Activated CD8-positive, alpha-beta memory T cell treated with anti-CD3 and anti-CD28 coated beads for 48 hours (primary cell): Measurements from ENCODE around the gene PTPRN2.

Source experiments
- DNase-seq, 3 experiments: peaks; one replicate each; pipeline ENCODE4 v3.0.0-alpha.2; 2020; ENCODE audit warnings: low read depth in 2 of 3, low spot score in 2 of 3

Gene PTPRN2

DNA sequence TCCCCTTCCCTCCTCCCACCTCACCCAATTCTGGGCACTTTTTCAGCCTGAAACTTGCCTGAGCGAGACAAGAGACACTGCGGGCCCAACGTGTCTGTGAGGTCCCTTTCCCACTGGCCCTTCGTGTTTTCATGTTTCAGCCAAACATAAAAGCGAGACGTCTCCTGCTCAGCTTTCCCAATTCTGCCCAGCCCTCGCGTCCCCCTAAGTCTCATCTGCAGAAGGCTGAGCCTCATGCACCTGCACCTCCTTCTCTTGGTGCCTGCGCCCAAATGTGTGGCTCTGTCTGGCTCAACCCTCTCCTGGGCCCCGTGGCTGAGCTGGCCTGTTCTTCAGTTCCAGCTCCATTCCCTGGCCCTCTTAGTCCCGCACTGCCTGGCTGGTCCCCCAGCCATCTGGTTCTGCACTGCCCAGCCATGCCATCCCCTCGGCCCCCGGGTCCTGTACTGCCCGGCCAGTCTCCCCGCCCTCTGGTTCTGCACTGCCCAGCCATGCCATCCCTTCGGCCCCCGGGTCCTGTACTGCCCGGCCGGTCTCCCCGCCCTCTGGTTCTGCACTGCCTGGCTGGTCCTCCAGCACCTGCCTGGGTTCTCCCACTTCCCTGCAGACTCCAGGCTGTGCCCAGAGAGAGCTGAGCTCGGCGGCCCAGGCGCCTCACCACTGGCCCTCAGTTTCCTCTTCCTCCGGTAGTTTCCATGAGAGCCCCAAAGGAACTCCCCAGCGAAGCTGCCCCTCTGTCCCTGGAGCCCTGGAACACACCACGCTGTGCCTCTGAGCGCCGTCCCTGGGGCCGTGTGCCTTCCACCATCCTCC lies 1026.7 kb downstream of the PTPRN2 start:
- no peak for DNase-seq

- DNase-seq = no peak
These were observed 1027.4 kb downstream of the PTPRN2 start for GRCh38 chr7:157560258-157560654.

DNA sequence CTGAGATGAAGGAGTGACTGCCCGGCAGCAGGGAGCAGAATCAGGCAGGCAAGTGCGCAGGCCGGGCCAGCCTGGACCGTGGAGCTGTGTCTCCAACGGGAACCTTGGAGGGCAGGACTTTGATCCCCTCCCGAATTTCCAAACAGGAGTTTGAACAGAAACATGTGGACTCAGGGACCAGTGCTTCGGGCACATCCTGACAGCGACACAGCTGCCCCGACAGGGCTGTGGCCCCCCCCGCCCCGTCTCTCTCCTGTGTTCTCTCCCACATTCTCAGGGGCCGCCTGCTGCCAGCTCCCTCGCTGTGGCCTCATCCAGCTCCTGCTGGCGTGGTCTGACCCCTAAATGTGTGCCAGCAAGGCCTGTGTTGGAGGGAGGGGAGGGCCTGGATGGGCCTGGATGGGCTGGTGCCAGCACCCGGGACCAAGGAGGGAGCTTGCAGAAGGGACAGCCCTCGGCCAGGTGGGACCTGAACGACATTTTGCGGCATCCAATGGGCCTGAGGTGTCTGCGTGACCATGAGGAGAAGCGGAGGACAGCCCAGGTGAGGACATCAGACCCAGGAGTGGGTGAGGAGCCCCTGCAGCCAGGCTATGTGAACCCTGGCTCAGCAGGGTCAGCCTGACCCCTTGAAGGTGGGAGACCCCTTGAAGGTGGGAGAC lies 1027.9 kb downstream of the PTPRN2 start:
- no peak for DNase-seq

GRCh38 chr7:157558875-157559595 lies 1028.6 kb downstream of the PTPRN2 start:
- DNase-seq = no peak

DNA sequence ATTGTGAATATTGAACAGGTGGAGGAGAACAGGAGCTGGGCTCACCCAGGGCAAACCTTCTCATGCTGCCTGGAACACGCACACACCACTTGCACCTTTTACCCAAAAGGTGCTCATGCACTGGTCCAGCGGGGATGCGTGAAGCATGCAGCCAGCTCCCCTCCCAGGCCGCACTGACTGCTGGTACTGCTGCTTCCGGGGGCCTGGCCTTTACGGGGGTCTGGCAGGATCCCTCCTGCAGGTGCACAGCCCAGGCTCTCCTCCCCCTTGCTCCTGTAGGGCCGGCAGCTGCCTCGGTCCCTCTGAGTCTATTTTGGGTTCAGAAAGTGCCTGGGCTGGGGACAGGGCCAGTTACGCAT lies 1029.1 kb downstream of the PTPRN2 start:
- DNase-seq = no peak

- no peak for DNase-seq
These were observed 1029.6 kb downstream of the PTPRN2 start for GRCh38 chr7:157558061-157558460.

GRCh38 chr7:157557263-157557662 lies 1030.4 kb downstream of the PTPRN2 start:
- no peak for DNase-seq

- DNase-seq = no peak
These were observed 1031.0 kb downstream of the PTPRN2 start for GRCh38 chr7:157556642-157556944.

- no peak for DNase-seq
These were observed 1031.5 kb downstream of the PTPRN2 start for GRCh38 chr7:157555944-157556641.

GRCh38 chr7:157555313-157555712 lies 1032.3 kb downstream of the PTPRN2 start:
- no peak for DNase-seq

- DNase-seq = no peak
These were observed 1033.0 kb downstream of the PTPRN2 start for GRCh38 chr7:157554393-157555238.

DNA sequence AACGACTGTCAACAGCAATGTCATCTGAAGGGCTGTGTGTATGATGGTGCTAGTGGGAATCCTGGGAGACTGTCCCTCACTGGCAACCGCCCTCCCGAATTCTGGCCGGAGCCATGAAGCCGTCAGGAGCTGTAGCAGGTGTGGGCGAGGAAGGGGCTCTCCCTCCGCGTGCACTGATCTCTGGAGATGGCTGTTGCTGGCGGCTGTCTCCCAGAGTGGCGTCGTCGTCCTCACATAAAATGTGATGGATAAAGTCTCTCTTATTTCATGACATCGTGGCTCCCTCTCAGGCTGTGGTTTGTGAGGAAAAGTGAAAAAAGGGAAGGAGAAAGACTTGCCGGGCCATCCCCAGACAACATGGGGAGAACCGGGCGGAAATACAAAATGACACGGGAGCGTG lies 1034.4 kb downstream of the PTPRN2 start:
- no peak for DNase-seq

- no peak for DNase-seq
These were observed 1035.2 kb downstream of the PTPRN2 start for GRCh38 chr7:157552295-157552993.

DNA sequence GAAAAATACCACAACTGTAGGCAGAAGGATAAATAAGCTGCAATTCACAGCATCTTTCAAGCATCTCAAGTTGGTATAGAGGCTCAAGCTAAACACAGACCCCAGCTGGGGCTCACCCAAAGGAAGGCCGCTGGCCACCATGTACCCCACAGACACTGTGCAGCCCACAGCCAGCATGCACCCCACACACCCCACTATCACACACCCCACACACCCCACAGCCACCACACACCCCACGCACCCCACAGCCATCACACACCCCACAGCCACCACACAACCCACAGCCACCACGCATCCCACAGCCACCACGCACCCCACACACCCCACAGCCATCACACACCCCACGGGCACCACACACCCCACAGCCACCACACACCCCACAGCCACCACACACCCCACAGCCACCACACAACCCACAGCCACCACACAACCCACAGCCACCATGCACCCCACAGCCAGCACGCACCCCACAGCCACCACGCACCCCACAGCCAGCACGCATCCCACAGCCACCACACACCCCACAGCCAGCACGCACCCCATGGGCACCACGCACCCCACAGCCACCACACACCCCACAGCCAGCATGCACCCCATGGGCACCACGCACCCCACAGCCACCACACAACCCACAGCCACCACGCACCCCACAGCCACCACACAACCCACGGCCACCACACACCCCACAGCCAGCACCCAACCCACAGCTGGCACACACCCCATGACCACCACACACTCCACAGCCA lies 1036.1 kb downstream of the PTPRN2 start:
- DNase-seq = no peak

DNA sequence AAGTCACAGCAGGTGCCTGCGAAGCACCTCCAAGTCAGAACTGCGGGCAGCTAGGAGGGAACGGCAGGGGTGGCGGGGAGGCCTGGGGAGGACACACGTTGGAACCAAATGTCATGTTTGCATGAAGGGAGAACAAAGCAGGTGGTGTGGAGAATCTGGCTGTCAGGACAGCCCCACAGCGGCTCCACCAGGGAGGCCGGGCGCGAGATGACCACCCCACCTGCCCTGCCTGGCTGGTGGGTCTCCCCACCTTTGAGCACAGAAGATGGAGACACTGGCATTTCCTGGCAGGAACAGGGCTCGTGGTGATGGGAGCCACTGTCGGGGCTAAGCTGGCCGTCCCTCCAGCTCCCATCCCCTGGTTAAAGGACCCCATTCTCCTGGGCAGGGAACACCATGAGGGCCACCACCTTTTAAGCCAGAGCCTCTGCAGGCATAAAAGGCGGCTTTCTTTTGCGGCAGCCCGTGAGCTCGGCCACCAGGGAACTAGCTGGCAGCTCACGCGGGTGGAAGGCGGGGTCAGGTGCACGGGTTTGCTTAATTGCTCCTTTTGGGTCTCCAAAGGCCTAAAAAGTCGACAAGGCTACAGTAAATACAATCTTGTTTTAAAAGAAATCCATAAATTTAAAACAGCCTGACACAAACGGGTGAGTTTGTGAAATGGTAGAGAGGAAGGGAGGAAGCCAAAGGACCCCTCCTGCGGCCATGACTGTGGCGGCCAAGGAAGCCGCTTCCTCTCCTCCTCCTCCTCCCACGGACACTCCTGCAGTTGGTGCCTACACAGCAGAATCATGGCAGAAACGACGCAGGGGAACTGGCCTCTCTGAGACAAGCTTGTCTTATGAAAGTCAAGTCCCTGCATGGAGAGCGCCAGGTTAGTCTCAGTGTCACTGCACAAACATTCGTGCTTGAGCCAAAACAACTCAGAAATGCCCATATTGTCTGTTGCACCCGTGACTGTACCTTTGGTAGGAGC lies 1037.0 kb downstream of the PTPRN2 start:
- no peak for DNase-seq

GRCh38 chr7:157549612-157550299 lies 1037.9 kb downstream of the PTPRN2 start:
- DNase-seq = no peak

GRCh38 chr7:157548691-157549303 lies 1038.8 kb downstream of the PTPRN2 start:
- no peak for DNase-seq
